Stomach (tissue), 9 donors: ENCODE results near the gene ACTL7B. TPM values are rescaled to one million over a fixed set of nuclear protein-coding genes. Genes with fewer than 3 reads are reported as not detected.

Source experiments
- DNase-seq, 2 donors: peaks; one replicate each; pipeline versions ENCODE4 v3.0.0 to v3.0.0-alpha.2; 2013 to 2019
- H3K27ac ChIP-seq, 5 donors: fragments of 200-600 bp in 4 of 5; sonication (generic) in 4 of 5; one replicate each; pipeline ENCODE4 v1.5.1; 2013 to 2019; ENCODE audit warnings: mild to moderate bottlenecking in 1 of 5, moderate library complexity in 1 of 5
- H3K27me3 ChIP-seq, 3 donors: fragments of 200-600 bp; sonication (generic); one replicate each; pipeline ENCODE4 v1.5.1; 2017 to 2019; ENCODE audit warnings: mixed run types in 1 of 3
- H3K36me3 ChIP-seq, 4 donors: fragments of 200-600 bp; sonication (generic); 1 replicate in 3 of 4; 2 replicates in 1 of 4; pipeline ENCODE4 v1.5.1; 2016 to 2019
- H3K4me1 ChIP-seq, 4 donors: fragments of 200-600 bp; sonication (generic); one replicate each; pipeline ENCODE4 v1.5.1; 2016 to 2019
- H3K4me3 ChIP-seq, 4 donors: fragments of 200-600 bp; sonication (generic) in 3 of 4; one replicate each; pipeline ENCODE4 v1.5.1; 2016 to 2019; ENCODE audit warnings: mild to moderate bottlenecking in 1 of 4
- H3K9me3 ChIP-seq, 4 donors: fragments of 200-600 bp; sonication (generic); one replicate each; pipeline ENCODE4 v1.5.1; 2016 to 2019
- EP300 ChIP-seq: sonication (generic); formaldehyde crosslinking; IDR thresholded peaks from one replicate; pipeline ENCODE4 v1.6.1; 2017; ENCODE audit warnings: antibody characterized with exemption
- POLR2A ChIP-seq, 4 donors: fragments of 450-650 bp; IDR thresholded peaks; one replicate each; pipeline ENCODE4 v1.6.1; 2016; ENCODE audit warnings: antibody characterized with exemption in 4 of 4, control low read depth in 2 of 4, mild to moderate bottlenecking in 1 of 4, moderate library complexity in 1 of 4
- POLR2AphosphoS5 ChIP-seq, 3 donors: sonication (generic); formaldehyde crosslinking; IDR thresholded peaks; one replicate each; pipeline ENCODE4 v1.6.1; 2016; ENCODE audit warnings: antibody characterized with exemption in 3 of 3
- WGBS, 5 donors: extraction: QIAGEN DNeasy Blood & Tissue Kit in 3 of 5; methylation state at CpG; one replicate each; pipeline versions ENCODE4 v1.1.5 to v1.1.7; 2013 to 2018; 5-methylcytosine and 5-hydroxymethylcytosine counted together
- intact Hi-C: fragments of 100-400 bp; cut with DNase I; formaldehyde crosslinking; loops from one replicate; pipeline ENCODE4 v1.15.1; 2023; ENCODE audit warnings: low total_unique reads
- polyA plus RNA-seq, 3 donors: library from polyadenylated mRNA; stranded (reverse); fragments of 200-250 nt; gene quantifications; one replicate each; pipeline ENCODE4 v1.2.3, GENCODE V29; 2013
- total RNA-seq, 5 donors: library from RNA; depleted of rRNA; stranded (reverse); fragments of >200 nt; gene quantifications; one replicate each; pipeline versions ENCODE4 v1.1.0 to v1.2.3, GENCODE V29; 2014 to 2016
- TF ChIP-seq, protein P1 (sequence below), 7 experiments: fragments of 450-650 bp in 4 of 7; fragments of 200-600 bp in 3 of 7; sonication (generic) in 3 of 7; IDR thresholded peaks; one replicate each; pipeline ENCODE4 v1.5.1; 2016 to 2019; ENCODE audit warnings: antibody characterized with exemption in 7 of 7, control low read depth in 2 of 7, mild to moderate bottlenecking in 1 of 7
- donor health status: healthy with polysubstance abuse.
- donor health status: Bipolar disorder and iron deficiency.
- donor health status: healthy.

ACTL7B gene
- total and polyA plus RNA-seq, 8 donors: not detected

DNA sequence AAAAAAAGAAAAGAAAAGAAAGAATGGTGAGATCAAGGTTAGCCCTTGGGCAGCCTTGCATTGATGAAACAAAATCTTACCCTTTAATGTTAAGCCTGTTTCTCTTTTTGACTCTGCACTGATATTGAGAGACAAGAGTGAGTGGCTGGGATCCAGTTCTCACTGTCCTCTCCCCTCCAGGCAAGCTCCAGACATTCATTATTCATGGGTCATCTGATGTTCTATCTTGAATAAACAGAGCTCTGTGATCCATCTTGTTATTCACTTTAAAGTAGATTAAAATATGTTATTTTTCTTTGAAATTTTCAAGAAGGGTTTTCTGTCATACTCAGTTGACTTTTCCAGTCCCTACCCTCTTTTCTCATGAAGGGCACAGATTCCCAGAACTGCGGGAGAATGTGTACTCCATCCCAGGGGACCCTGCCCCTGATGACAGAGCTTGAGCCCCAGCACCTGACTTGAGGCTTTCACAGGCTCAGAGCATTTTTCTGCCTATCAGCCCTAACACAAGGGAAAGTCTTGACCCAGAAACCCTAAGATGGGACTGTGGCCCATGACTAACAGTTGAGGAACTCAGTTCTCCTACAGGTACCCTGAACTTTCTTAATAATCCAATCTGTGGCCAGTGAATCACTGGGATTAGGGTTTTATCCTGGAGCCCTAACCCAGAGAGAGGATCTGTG is 24.1 kb downstream of the ACTL7B start:
- TF ChIP-seq POLR2A (IDR thresholded peaks at IDR 0.05) (no peak), POLR2AphosphoS5 (IDR thresholded peaks at IDR 0.05) (no peak), EP300 (no peak)
- TF ChIP-seq, protein P1, sequence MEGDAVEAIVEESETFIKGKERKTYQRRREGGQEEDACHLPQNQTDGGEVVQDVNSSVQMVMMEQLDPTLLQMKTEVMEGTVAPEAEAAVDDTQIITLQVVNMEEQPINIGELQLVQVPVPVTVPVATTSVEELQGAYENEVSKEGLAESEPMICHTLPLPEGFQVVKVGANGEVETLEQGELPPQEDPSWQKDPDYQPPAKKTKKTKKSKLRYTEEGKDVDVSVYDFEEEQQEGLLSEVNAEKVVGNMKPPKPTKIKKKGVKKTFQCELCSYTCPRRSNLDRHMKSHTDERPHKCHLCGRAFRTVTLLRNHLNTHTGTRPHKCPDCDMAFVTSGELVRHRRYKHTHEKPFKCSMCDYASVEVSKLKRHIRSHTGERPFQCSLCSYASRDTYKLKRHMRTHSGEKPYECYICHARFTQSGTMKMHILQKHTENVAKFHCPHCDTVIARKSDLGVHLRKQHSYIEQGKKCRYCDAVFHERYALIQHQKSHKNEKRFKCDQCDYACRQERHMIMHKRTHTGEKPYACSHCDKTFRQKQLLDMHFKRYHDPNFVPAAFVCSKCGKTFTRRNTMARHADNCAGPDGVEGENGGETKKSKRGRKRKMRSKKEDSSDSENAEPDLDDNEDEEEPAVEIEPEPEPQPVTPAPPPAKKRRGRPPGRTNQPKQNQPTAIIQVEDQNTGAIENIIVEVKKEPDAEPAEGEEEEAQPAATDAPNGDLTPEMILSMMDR (IDR thresholded peaks at IDR 0.05): no peak
- 81 to 97% (median 93%) methylated on average over 1 of the region's 1 CpG for WGBS, 5 donors
- Histone ChIP-seq H3K27ac (no peak overlapping the region), H3K9me3 (no peaks in the 10 kb centered on the region), H3K4me1 (no peaks in the 10 kb centered on the region), H3K4me3 (no peak overlapping the region), H3K27me3 (no peaks in the 10 kb centered on the region), H3K36me3 (no peaks in the 10 kb centered on the region)
- intact Hi-C loops: no loop called here
- no peak for DNase-seq

DNA sequence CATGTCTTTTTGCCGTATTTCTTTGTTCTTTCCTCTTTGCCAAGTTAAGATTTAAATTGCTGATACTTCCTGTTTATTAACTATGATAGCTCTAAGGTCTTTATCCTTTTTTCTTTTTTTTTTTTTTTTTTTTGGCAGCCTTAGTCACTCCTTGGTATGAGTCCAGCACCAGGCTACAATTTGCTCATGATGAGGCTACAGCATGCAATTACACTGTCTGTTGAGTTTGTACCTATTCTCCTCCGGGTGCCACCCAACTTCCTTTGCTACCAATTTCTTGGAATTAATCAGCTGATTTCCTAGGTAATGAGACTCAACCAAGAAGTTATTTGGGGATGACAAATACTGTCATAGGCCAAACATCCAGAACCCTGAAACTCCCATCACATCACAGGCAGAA is 25.5 kb downstream of the ACTL7B start:
- intact Hi-C loops: no loop called here
- TF ChIP-seq, protein P1 (IDR thresholded peaks at IDR 0.05): no peak
- TF ChIP-seq POLR2A (IDR thresholded peaks at IDR 0.05) (no peak), EP300 (no peak), POLR2AphosphoS5 (IDR thresholded peaks at IDR 0.05) (no peak)
- no peaks in the 10 kb centered on the region for H3K9me3 ChIP-seq
- no peak overlapping the region for H3K4me3 ChIP-seq
- no peaks in the 10 kb centered on the region for H3K4me1 ChIP-seq
- no peaks in the 10 kb centered on the region for H3K27me3 ChIP-seq
- WGBS, 5 donors: 39 to 68% (median 56%) methylated on average over 2 of the region's 2 CpGs
- no peak for DNase-seq
- no peak overlapping the region for H3K27ac ChIP-seq
- H3K36me3 ChIP-seq: no peaks in the 10 kb centered on the region

DNA sequence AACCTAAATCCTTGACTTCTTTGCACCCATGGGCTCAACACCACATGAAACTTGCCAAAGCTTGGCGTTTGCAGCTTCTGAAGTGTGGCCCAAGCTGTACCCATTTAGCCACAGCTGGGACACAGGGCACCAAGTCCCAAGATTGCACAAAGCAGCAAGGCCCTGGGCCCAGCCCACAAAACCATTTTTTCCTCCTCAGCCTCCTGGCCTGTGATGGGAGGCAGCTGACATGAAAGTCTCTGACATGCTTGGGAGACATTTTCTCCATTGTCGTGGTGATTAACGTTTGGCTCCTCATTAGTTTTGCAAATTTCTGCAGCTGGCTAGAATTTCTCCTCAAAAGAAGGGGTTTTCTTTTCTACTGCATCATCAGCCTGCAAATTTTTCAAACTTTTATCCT is 32.0 kb downstream of the ACTL7B start:
- H3K9me3 ChIP-seq: peaks cover 0 to 15% (median 11%) of the 10 kb centered on the region in 4 donors
- no peaks in the 10 kb centered on the region for H3K27me3 ChIP-seq
- H3K36me3 ChIP-seq: no peaks in the 10 kb centered on the region
- H3K27ac ChIP-seq: no peak overlapping the region
- no peak for DNase-seq
- WGBS, 5 donors: 75 to 90% (median 87%) methylated on average over 3 of the region's 3 CpGs
- TF ChIP-seq POLR2AphosphoS5 (IDR thresholded peaks at IDR 0.05) (no peak), POLR2A (IDR thresholded peaks at IDR 0.05) (no peak), EP300 (no peak)
- TF ChIP-seq, protein P1 (IDR thresholded peaks at IDR 0.05): no peak
- intact Hi-C loops: no loop called here
- H3K4me1 ChIP-seq: no peaks in the 10 kb centered on the region
- H3K4me3 ChIP-seq: no peak overlapping the region

DNA sequence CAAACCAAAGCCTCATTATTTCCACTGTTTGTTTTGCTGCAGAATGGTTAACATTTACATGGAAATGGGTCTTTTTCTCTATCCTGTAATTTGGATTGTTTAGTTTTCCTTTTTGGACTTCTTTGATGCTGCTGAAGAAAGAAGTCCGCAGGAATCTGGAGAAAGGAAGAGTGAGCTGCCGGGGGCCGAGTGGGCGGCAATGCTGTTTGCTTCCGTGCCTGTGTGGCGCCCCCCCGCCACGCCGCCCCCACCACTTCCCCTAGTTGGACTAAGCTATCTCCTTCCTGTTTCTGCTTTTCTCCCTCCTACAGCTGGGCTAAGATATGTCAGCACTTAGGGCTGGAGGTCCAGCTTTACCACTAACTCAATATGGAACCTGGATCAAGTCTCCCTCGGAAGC is 39.7 kb downstream of the ACTL7B start:
- TF ChIP-seq POLR2AphosphoS5 (IDR thresholded peaks at IDR 0.05) (no peak), EP300 (no peak), POLR2A (IDR thresholded peaks at IDR 0.05) (no peak)
- TF ChIP-seq, protein P1 (IDR thresholded peaks at IDR 0.05): no peak
- no peaks in the 10 kb centered on the region for H3K27me3 ChIP-seq
- H3K9me3 ChIP-seq: no peaks in the 10 kb centered on the region
- no peak overlapping the region for H3K27ac ChIP-seq
- no peak overlapping the region for H3K4me3 ChIP-seq
- H3K4me1 ChIP-seq: no peaks in the 10 kb centered on the region
- no peaks in the 10 kb centered on the region for H3K36me3 ChIP-seq
- WGBS, 5 donors: 51 to 65% (median 63%) methylated on average over 10 of the region's 10 CpGs
- intact Hi-C loops: no loop called here
- peak in 1 of 2 donors; percentile 13 for DNase-seq
